Measurements from ENCODE around the gene OTUD5. TPM values are rescaled to one million over a fixed set of nuclear protein-coding genes. Genes with fewer than 3 reads are reported as not detected.
A peak's percentile ranks its signal among the peaks of the same experiment; 100 is the strongest.

Gene OTUD5, protein sequence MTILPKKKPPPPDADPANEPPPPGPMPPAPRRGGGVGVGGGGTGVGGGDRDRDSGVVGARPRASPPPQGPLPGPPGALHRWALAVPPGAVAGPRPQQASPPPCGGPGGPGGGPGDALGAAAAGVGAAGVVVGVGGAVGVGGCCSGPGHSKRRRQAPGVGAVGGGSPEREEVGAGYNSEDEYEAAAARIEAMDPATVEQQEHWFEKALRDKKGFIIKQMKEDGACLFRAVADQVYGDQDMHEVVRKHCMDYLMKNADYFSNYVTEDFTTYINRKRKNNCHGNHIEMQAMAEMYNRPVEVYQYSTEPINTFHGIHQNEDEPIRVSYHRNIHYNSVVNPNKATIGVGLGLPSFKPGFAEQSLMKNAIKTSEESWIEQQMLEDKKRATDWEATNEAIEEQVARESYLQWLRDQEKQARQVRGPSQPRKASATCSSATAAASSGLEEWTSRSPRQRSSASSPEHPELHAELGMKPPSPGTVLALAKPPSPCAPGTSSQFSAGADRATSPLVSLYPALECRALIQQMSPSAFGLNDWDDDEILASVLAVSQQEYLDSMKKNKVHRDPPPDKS
- 10 to 100 TPM; 55.5 to 65.2 (median 57.8) TPM for total RNA-seq

- peak; percentile 67 for DNase-seq
- Mint-ChIP-seq H3K4me1 (ENCODE audit: low read depth) (peaks cover 40% of the 10 kb centered on the region), H3K27me3 (ENCODE audit: low read depth) (no peaks in the 10 kb centered on the region), H3K9me3 (no peaks in the 10 kb centered on the region), H3K4me3 (peak within 1 kb of the TSS; percentile 98), H3K36me3 (ENCODE audit: insufficient read depth) (peaks cover 1% of the 10 kb centered on the region)
- peak; percentile 70 to 71 for ATAC-seq
These were observed at the start of gene OTUD5 for GRCh38 chrX:48957477-48957826. Gene OTUD5, minus strand, starts transcription at chrX:48957607. Its CDS starts 37 bp downstream, at chrX:48957570.

GRCh38 chrX:49003696-49004095 is 46.3 kb upstream of the OTUD5 start:
- Mint-ChIP-seq H3K27me3 (ENCODE audit: low read depth) (no peaks in the 10 kb centered on the region), H3K4me1 (ENCODE audit: low read depth) (peaks cover 21% of the 10 kb centered on the region), H3K36me3 (ENCODE audit: insufficient read depth) (peaks cover 3% of the 10 kb centered on the region), H3K9me3 (no peaks in the 10 kb centered on the region), H3K4me3 (peak overlapping the region; percentile 35)
- DNase-seq: no peak
- no peak for ATAC-seq

GRCh38 chrX:49002091-49002935 is 44.9 kb upstream of the OTUD5 start, which contains the start of gene GRIPAP1:
Gene GRIPAP1, minus strand, starts transcription at chrX:49002264. Its CDS starts 35 bp downstream, at chrX:49002229.
- peak; percentile 71 for DNase-seq
- ATAC-seq: peak; percentile 78 to 82
- Mint-ChIP-seq H3K27me3 (ENCODE audit: low read depth) (no peaks in the 10 kb centered on the region), H3K36me3 (ENCODE audit: insufficient read depth) (peaks cover 15% of the 10 kb centered on the region), H3K4me3 (peak within 1 kb of the TSS; percentile 99), H3K4me1 (ENCODE audit: low read depth) (peaks cover 33% of the 10 kb centered on the region), H3K9me3 (no peaks in the 10 kb centered on the region)

- H3K9me3 Mint-ChIP-seq: no peaks in the 10 kb centered on the region
- H3K27me3 Mint-ChIP-seq (ENCODE audit: low read depth): no peaks in the 10 kb centered on the region
- peaks cover 20% of the 10 kb centered on the region for H3K36me3 Mint-ChIP-seq (ENCODE audit: insufficient read depth)
- ATAC-seq: peak; percentile 53 to 70
- H3K4me3 Mint-ChIP-seq: peak overlapping the region; percentile 99
- H3K4me1 Mint-ChIP-seq (ENCODE audit: low read depth): peaks cover 33% of the 10 kb centered on the region
- peak; percentile 34 for DNase-seq
These were observed 44.2 kb upstream of the OTUD5 start for GRCh38 chrX:49001521-49002090.

- ATAC-seq: no peak
- Mint-ChIP-seq H3K27me3 (ENCODE audit: low read depth) (no peaks in the 10 kb centered on the region), H3K36me3 (ENCODE audit: insufficient read depth) (peaks cover 21% of the 10 kb centered on the region), H3K4me1 (ENCODE audit: low read depth) (peaks cover 33% of the 10 kb centered on the region), H3K4me3 (peak overlapping the region; percentile 50), H3K9me3 (no peaks in the 10 kb centered on the region)
- no peak for DNase-seq
These were observed 43.2 kb upstream of the OTUD5 start for GRCh38 chrX:49000636-49001035.

DNA sequence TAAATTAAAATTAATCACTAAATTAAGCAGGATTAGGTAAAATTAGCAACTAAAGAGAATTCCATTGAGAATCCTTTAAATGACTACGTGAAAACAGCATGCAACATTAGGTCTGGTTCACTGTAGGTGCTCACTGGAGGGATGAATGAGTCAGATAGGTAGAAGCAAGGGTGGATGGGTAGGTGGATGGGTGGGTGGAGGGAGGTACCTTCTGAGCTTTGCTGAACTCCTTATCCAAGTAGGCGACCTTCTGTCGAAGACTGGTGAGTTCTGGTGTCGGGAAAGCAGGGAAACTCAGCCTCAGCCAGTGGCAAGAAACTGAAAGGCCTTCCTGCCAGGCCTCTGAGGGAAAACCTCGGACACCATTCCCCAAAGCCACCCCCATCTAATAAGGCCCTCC is 41.6 kb upstream of the OTUD5 start:
- no peak for ATAC-seq
- no peak overlapping the region for H3K4me3 Mint-ChIP-seq
- H3K9me3 Mint-ChIP-seq: no peaks in the 10 kb centered on the region
- H3K4me1 Mint-ChIP-seq (ENCODE audit: low read depth): peaks cover 35% of the 10 kb centered on the region
- no peaks in the 10 kb centered on the region for H3K27me3 Mint-ChIP-seq (ENCODE audit: low read depth)
- DNase-seq: no peak
- H3K36me3 Mint-ChIP-seq (ENCODE audit: insufficient read depth): peaks cover 21% of the 10 kb centered on the region

- Mint-ChIP-seq H3K4me3 (no peak overlapping the region), H3K4me1 (ENCODE audit: low read depth) (peaks cover 35% of the 10 kb centered on the region), H3K27me3 (ENCODE audit: low read depth) (no peaks in the 10 kb centered on the region), H3K36me3 (ENCODE audit: insufficient read depth) (peaks cover 21% of the 10 kb centered on the region), H3K9me3 (no peaks in the 10 kb centered on the region)
- DNase-seq (no peak), ATAC-seq (no peak)
These were observed 41.0 kb upstream of the OTUD5 start for GRCh38 chrX:48998391-48998790.

DNA sequence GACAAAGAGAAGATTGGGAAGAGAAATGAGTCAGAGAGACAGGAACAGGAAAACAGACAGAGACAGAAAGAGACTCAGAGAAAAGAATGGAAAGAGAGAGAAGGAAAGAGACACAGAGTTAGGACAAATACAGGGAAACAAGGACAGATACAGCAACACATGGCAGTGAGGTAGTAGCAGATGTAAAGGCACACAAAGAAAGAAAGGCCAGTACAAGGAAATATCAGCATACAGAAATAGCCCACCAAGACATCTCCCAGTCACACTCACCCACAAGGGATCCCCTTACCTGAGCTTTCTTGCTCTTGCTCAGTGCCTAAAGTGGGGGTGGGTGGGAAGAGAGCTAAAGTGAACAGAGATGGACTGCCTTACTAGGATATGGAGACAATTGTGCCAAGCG is 40.5 kb upstream of the OTUD5 start:
- no peak for DNase-seq
- peaks cover 35% of the 10 kb centered on the region for H3K4me1 Mint-ChIP-seq (ENCODE audit: low read depth)
- H3K27me3 Mint-ChIP-seq (ENCODE audit: low read depth): no peaks in the 10 kb centered on the region
- H3K9me3 Mint-ChIP-seq: no peaks in the 10 kb centered on the region
- ATAC-seq: no peak
- H3K4me3 Mint-ChIP-seq: no peak overlapping the region
- H3K36me3 Mint-ChIP-seq (ENCODE audit: insufficient read depth): peaks cover 21% of the 10 kb centered on the region

DNA sequence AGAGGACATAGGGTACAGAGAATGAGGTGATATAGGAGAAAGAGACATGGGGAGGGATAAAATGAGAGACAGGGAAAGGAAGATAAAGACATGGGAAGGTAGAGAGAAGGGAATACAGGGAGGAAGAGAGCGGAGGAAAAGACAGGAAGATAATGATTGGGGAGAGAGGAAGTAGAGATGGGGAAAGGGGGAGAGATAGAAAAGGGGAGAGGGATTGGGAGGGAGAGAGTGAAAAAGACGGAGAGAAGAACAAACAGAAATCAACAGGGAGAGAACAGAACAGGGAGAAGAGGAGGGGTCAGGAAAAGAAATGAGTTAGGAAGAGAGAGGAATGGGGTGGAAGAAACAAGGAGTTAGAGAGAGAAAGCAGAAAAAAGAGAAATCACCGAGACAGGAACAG is 40.0 kb upstream of the OTUD5 start:
- DNase-seq (no peak), ATAC-seq (no peak)
- no peak overlapping the region for H3K4me3 Mint-ChIP-seq
- peaks cover 21% of the 10 kb centered on the region for H3K36me3 Mint-ChIP-seq (ENCODE audit: insufficient read depth)
- H3K4me1 Mint-ChIP-seq (ENCODE audit: low read depth): peaks cover 35% of the 10 kb centered on the region
- H3K27me3 Mint-ChIP-seq (ENCODE audit: low read depth): no peaks in the 10 kb centered on the region
- no peaks in the 10 kb centered on the region for H3K9me3 Mint-ChIP-seq

DNA sequence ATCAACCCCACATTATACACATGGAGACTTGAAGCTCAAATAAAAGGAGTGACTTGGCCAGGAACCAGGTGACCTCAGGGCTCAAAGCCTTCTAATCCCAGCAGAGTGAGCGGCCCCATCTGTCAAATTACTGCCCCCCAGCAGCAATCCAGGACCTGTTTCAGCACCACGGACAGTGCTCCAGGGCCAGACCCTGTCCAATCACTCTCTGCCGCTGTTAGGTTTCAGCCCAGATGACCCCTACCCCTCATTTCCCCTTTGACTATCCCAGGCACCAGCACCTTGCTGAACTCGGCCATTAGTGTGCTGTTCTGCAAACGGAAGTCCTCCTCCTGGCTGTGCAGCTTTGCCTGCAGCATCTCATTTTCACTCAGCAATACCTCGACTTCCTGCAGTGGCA is 39.6 kb upstream of the OTUD5 start:
- no peaks in the 10 kb centered on the region for H3K27me3 Mint-ChIP-seq (ENCODE audit: low read depth)
- ATAC-seq (no peak), DNase-seq (no peak)
- H3K4me1 Mint-ChIP-seq (ENCODE audit: low read depth): peaks cover 35% of the 10 kb centered on the region
- H3K9me3 Mint-ChIP-seq: no peaks in the 10 kb centered on the region
- H3K4me3 Mint-ChIP-seq: no peak overlapping the region
- peaks cover 21% of the 10 kb centered on the region for H3K36me3 Mint-ChIP-seq (ENCODE audit: insufficient read depth)

DNA sequence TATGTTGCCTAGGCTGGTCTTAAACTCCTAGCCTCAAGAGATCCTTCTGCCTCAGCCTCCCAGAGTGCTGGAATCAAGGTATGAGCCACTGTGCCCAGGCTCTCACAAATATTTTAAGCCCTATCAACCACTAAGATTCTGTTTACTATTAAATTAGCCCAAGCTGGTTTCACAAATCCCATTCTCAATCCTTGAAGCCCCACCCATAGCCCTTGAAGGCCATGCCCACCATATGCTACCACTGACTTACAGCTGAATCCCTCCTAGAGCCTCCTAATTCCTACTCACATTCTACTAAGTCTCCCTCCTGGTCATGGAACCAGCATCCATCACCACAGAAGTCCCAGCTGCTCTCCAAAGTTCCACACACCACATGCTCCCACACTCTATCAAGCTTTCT is 34.9 kb upstream of the OTUD5 start:
- H3K27me3 Mint-ChIP-seq (ENCODE audit: low read depth): no peaks in the 10 kb centered on the region
- no peak for DNase-seq
- peaks cover 2% of the 10 kb centered on the region for H3K4me1 Mint-ChIP-seq (ENCODE audit: low read depth)
- ATAC-seq: no peak
- H3K9me3 Mint-ChIP-seq: no peaks in the 10 kb centered on the region
- H3K4me3 Mint-ChIP-seq: no peak overlapping the region
- H3K36me3 Mint-ChIP-seq (ENCODE audit: insufficient read depth): peaks cover 16% of the 10 kb centered on the region

GRCh38 chrX:48989483-48989882 is 32.1 kb upstream of the OTUD5 start:
- peaks cover 16% of the 10 kb centered on the region for H3K36me3 Mint-ChIP-seq (ENCODE audit: insufficient read depth)
- DNase-seq (no peak), ATAC-seq (no peak)
- no peaks in the 10 kb centered on the region for H3K4me1 Mint-ChIP-seq (ENCODE audit: low read depth)
- H3K27me3 Mint-ChIP-seq (ENCODE audit: low read depth): no peaks in the 10 kb centered on the region
- H3K9me3 Mint-ChIP-seq: no peaks in the 10 kb centered on the region
- no peak overlapping the region for H3K4me3 Mint-ChIP-seq

GRCh38 chrX:48983896-48984295 is 26.5 kb upstream of the OTUD5 start:
- DNase-seq (no peak), ATAC-seq (no peak)
- Mint-ChIP-seq H3K27me3 (ENCODE audit: low read depth) (no peaks in the 10 kb centered on the region), H3K4me3 (no peak overlapping the region), H3K36me3 (ENCODE audit: insufficient read depth) (peaks cover 28% of the 10 kb centered on the region), H3K9me3 (no peaks in the 10 kb centered on the region), H3K4me1 (ENCODE audit: low read depth) (no peaks in the 10 kb centered on the region)

DNA sequence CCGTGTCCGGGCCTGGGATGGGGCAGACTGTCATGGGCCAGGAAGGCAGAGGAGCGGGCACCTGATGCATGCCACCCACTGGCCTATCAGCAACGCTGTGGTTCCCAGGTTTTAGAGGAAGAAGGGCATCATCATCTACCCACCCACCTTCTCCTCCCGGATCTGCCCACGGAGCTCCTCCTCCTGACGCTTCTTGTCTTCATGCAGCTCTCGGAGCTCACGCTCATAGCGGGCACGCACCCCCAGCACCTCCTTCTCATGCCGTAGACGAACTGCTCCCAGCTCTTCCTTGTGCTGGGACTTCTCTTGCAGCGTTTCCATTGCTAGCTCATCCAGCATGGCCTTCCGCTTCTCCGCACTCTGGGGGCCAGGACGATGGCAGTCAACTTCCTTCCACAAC is 25.7 kb upstream of the OTUD5 start:
- Mint-ChIP-seq H3K4me1 (ENCODE audit: low read depth) (no peaks in the 10 kb centered on the region), H3K36me3 (ENCODE audit: insufficient read depth) (peaks cover 27% of the 10 kb centered on the region), H3K27me3 (ENCODE audit: low read depth) (no peaks in the 10 kb centered on the region), H3K4me3 (no peak overlapping the region), H3K9me3 (no peaks in the 10 kb centered on the region)
- DNase-seq (no peak), ATAC-seq (no peak)
